NCI-H748 (cell line): ENCODE measurements around the gene SEZ6L2.
"Not testable (repeated sequence)": the region's sequence is repeated elsewhere in the genome, so short reads cannot be mapped to it uniquely, and the experiment has no call there.

ENCODE experiments used
- DNase-seq: peaks from one replicate; lab custom pipeline; 2025; ENCODE audit not compliant: unreplicated experiment; lab: John Stamatoyannopoulos, UW

Gene SEZ6L2

DNA sequence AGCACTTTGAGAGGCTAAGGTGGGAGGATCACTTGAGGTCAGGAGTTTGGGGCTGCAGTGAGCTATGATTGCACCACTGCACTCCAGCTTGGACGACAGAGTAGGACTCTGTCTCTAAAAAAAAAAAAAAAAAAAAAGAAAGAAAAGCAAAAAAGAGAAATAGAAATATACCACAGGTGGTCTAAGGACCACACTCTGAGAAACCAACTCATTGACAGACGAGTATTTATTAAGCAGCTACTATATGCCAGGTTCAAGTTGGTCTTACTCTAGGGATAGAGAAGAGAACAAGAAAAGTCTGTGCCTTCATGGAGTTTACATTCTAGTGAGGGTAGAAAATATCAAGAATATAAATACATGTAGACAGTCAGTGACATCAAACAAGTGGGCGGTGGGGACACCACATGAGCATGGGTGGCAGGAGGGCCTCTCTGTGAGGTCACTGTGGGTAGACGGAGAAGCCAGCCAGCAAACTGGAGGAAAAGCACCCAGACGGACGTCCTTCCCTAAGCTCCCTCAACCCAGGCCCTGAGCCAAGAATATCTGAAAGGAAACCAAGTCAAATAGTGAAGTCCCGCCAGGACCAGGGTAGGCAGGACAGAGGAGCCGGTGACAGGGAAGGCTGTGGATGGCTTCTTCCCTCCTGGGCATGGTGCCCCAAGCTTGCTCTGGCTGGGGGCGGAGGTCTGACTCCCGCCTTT, 41.1 kb downstream of the SEZ6L2 start:
- DNase-seq: no peak

GRCh38 chr16:29857133-29857760, 42.1 kb downstream of the SEZ6L2 start:
- no peak for DNase-seq

DNA sequence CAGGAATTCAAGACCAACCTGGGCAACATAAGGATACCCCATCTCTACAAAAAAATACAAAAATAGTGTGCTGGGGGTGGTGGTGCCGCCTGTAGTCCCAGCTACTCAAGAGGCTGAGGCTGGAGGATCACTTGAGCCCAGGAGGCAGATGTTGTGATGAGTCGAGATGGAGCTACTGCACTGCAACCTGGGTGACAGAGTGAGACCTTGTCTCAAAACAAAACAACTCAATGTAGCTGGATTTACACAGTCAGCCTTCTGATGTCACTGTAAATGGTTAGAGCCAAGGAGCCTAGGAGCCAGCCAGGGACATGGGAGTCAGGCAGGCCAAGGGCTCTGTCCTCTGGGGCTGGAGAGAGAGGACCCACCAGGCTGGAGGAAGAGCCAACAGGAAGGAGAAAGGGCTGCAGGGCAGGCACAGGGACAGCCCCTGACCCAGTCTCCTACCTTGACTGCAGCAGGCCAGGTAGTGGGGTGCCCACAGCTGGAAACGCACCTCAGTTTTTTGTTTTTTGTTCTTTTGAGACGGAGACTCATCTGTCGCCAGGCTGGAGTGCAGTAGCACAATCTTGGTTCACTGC, 44.7 kb downstream of the SEZ6L2 start:
- no peak for DNase-seq

- no peak for DNase-seq
These were observed 46.7 kb downstream of the SEZ6L2 start for GRCh38 chr16:29852654-29853053.

GRCh38 chr16:29850998-29851397, 48.4 kb downstream of the SEZ6L2 start:
- no peak for DNase-seq

DNA sequence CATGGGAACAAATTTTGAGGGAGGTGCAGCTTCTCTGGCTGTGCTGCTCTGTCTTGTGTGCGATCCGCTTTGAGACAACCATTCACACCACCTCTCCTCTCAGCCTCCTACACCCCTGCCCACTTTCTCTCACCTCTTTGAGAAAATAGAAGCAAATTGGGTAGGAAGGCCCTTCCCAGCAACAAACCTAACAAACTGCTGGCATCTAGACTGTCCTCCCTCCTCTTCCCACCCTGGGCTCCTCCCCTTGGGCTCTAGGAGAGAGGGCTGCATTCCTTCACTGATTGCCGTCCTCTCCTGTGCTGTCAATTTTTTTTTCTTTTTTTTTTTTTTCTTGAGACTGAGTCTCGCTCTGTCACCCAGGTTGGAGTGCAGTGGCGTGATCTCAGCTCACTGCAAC, 49.8 kb downstream of the SEZ6L2 start:
- no peak for DNase-seq

- peak; percentile 68 for DNase-seq
These were observed 50.7 kb downstream of the SEZ6L2 start for GRCh38 chr16:29848420-29849297.

GRCh38 chr16:29845656-29846055, 53.7 kb downstream of the SEZ6L2 start:
- no peak for DNase-seq

DNA sequence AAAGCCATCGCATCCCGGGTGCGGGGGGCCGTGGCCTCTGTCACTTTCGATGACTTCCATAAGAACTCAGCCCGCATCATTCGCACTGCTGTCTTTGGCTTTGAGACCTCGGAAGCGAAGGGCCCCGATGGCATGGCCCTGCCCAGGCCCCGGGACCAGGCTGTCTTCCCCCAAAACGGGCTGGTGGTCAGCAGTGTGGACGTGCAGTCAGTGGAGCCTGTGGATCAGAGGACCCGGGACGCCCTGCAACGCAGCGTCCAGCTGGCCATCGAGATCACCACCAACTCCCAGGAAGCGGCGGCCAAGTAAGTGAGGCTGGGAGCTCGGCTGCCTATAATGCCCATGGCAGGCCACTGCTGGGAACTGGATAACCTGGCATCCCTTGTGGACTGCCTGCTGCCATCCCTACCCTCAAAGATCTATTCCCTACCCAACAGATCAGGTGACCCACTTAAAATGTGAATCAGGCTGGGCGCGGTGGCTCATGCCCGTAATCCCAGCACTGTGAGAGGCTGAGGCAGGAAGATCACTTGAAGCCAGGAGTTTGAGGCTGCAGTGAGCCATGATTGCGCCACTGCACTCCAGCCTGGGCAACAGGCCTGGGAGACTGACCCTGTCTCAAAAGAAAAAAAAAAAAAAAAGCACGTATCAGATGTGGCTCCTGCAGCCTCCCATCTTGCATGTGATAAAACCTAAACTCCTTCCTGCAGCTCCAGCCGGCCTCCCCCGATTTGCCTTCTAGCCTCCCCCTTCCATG, 54.6 kb downstream of the SEZ6L2 start:
- DNase-seq: no peak

GRCh38 chr16:29843931-29844330, 55.4 kb downstream of the SEZ6L2 start:
- DNase-seq: no peak

DNA sequence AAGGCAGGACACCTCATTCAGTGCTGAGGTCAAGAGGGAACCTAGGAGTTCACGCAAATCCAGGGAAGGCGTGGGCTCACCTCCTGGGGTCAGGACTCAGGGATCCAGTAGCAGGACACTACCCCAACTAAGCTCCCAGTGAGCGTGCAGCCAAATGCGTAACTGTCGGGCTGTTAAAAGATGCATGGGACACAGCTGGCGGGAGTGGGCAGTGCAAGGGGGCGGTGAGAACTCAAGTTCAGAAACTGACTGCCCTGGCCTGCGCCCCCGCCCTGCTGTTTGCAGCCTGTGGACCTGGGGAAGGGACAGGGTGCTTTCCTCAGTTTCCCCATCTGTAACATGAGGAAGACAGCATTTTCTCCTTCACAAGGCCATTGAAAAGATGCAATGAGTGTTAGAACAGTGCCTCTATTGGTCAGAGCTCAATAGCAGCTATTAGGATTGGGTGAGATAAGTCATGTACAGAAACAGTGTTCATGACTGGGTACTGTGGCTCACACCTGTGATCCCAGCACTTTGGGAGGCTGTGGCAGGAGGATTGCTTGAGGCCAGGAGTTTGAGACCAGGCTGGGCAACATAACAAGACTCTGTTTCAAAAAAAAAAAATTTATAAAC, 56.5 kb downstream of the SEZ6L2 start:
- no peak for DNase-seq

DNA sequence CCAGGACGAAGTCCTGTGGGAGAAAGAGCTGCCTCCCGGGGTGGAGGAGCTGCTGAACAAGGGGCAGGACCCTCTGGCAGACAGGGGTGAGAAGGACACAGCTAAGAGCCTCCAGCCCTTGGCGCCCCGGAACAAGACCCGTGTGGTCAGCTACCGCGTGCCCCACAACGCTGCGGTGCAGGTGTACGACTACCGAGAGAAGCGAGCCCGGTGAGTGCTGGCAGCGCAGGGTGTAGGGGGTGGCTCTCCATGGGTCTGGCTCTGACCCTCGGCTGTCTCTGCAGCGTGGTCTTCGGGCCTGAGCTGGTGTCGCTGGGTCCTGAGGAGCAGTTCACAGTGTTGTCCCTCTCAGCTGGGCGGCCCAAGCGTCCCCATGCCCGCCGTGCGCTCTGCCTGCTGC, 57.7 kb downstream of the SEZ6L2 start:
- DNase-seq: no peak

DNA sequence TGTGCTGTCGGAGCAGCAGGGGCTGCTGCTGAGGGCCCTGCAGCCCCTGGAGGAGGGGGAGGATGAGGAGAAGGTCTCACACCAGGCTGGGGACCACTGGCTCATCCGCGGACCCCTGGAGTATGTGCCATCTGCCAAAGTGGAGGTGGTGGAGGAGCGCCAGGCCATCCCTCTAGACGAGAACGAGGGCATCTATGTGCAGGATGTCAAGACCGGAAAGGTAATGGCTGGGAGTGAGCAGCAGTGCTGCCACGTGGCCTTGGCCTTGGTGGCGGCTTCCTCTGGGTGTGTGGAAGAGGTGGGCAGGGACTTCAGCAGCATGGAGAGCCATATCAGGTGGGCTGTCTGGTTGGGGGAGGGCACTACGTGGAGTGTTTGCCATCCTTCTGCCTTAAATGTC, 59.1 kb downstream of the SEZ6L2 start:
- no peak for DNase-seq

DNA sequence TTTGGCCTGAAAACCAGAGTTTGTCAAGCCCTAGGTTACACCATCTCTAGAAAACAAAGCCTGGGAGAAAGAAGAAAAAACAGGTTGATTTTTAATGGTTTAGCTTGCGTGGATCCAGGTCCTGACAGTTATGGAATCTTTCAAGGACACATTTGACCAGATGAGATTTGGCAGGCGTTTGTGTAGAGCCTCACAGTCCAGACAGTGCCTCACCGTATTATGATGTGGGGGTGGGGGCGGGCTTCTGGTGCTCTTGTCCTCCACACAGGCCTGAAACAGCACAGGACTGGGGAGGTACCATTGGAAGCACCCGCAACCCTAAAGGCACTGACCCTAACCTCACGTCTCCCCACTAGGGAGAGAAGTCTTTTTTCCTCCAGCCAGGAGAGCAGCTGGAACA, 59.5 kb downstream of the SEZ6L2 start:
- DNase-seq: no peak

GRCh38 chr16:29837841-29838240, 61.5 kb downstream of the SEZ6L2 start:
- no peak for DNase-seq

- no peak for DNase-seq
These were observed 62.7 kb downstream of the SEZ6L2 start for GRCh38 chr16:29836623-29837022.

GRCh38 chr16:29835926-29836325, 63.4 kb downstream of the SEZ6L2 start:
- DNase-seq: no peak

- DNase-seq: no peak
These were observed 65.3 kb downstream of the SEZ6L2 start for GRCh38 chr16:29834079-29834478.

DNA sequence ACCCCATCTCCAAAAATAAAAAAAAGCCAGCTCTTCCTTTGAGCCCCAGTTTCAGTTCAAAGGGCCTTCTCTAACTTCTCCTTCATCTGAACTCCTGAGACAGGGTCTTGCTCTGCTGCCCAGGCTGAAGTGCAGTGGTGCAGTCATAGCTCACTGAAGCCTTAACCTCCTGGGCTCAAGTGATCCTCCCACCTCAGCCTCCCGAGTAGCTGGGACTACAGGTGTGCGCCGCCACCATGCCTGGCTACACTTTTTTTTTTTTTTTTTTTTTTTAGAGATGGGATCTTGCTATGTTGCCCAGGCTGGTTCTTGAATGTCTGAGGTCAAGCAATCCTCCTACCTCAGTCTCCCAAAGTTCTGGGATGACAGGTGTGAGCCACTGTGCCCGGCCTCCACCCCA, 66.1 kb downstream of the SEZ6L2 start:
- DNase-seq: not testable (repeated sequence)

DNA sequence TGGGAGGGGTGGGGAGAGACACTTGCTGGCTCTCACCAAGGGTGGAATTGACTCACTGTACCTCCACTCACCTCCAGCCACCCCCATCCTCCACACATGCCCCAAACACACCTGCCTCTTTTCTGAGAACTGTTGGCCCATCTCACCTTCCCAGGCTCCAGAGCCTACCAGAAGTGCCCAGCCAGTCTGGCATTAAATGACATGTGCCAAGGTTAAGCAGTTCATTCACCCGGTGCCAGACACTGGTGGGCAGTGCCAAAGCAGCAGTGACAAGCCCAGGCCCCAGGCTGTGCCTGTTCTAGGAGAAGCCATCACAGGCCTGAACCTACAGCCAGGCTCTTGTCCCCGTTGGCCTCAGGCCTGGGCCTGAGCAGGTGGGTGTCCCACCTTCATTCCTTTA, 67.9 kb downstream of the SEZ6L2 start:
- DNase-seq: no peak
